HL-60 (cell line): ENCODE results near the gene ANAPC10.

Experiments used
- POLR2AphosphoS5 ChIP-seq: IDR thresholded peaks from 2 replicates; pipeline ENCODE4 v1.6.1; 2012; ENCODE audit warnings: low read depth
- SPI1 ChIP-seq: IDR thresholded peaks from 2 replicates; pipeline ENCODE4 v1.6.1; 2012; ENCODE audit warnings: low read depth, mild to moderate bottlenecking, borderline replicate concordance
- TF ChIP-seq, protein P1 (sequence below): IDR thresholded peaks from one replicate; pipeline ENCODE4 v1.5.1; 2011; ENCODE audit warnings: low read length, control low read depth, inconsistent platforms; ENCODE audit not compliant: insufficient read depth

DNA sequence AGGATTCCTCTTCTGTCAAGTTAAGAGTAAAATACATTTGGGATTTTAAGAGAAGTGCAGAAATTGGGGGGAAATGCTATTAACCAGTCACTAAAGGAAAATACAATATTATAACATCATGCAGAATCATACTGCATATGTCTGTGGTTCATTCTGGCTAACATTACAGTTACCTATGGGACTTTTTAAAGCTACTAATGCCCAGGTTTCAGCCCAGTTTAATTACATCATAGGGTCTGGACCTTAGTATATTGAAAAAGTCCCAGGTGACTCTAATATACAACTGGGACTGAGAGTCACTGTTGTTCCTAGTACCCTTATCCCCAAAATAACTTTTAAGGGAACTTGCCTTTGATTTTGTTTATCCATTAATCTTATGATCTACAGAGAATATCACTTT is 10.1 kb upstream of the ANAPC10 start:
- TF ChIP-seq, protein P1, sequence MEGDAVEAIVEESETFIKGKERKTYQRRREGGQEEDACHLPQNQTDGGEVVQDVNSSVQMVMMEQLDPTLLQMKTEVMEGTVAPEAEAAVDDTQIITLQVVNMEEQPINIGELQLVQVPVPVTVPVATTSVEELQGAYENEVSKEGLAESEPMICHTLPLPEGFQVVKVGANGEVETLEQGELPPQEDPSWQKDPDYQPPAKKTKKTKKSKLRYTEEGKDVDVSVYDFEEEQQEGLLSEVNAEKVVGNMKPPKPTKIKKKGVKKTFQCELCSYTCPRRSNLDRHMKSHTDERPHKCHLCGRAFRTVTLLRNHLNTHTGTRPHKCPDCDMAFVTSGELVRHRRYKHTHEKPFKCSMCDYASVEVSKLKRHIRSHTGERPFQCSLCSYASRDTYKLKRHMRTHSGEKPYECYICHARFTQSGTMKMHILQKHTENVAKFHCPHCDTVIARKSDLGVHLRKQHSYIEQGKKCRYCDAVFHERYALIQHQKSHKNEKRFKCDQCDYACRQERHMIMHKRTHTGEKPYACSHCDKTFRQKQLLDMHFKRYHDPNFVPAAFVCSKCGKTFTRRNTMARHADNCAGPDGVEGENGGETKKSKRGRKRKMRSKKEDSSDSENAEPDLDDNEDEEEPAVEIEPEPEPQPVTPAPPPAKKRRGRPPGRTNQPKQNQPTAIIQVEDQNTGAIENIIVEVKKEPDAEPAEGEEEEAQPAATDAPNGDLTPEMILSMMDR = no peak
- no peak for TF ChIP-seq POLR2AphosphoS5
- no peak for TF ChIP-seq SPI1
